Suprapubic skin (tissue), 4 donors: Measurements from ENCODE around the gene TNIK. TPM values are rescaled to one million over a fixed set of nuclear protein-coding genes. Genes with fewer than 3 reads are reported as not detected.

Experiments
- DNase-seq, 2 donors: peaks; one replicate each; pipeline ENCODE4 v3.0.0-alpha.2; 2019; ENCODE audit warnings: low spot score in 2 of 2
- H3K27ac ChIP-seq: fragments of 200-600 bp; sonication (generic); one replicate; pipeline ENCODE4 v1.5.1; 2019
- H3K27me3 ChIP-seq: fragments of 200-600 bp; sonication (generic); one replicate; pipeline ENCODE4 v1.5.1; 2019
- H3K36me3 ChIP-seq: fragments of 200-600 bp; sonication (generic); one replicate; pipeline ENCODE4 v1.5.1; 2019
- H3K4me1 ChIP-seq: fragments of 200-600 bp; sonication (generic); one replicate; pipeline ENCODE4 v1.5.1; 2019
- H3K4me3 ChIP-seq: fragments of 200-600 bp; sonication (generic); one replicate; pipeline ENCODE4 v1.5.1; 2019; ENCODE audit warnings: mild to moderate bottlenecking
- H3K9me3 ChIP-seq: fragments of 200-600 bp; sonication (generic); one replicate; pipeline ENCODE4 v1.5.1; 2019
- CTCF ChIP-seq, 2 donors: fragments of 200-600 bp in 1 of 2; fragments of 450-650 bp in 1 of 2; sonication (generic) in 1 of 2; IDR thresholded peaks; one replicate each; pipeline ENCODE4 v1.5.1; 2016 to 2019; ENCODE audit warnings: antibody characterized with exemption in 2 of 2, mild to moderate bottlenecking in 1 of 2, moderate library complexity in 1 of 2
- EP300 ChIP-seq: sonication (generic); formaldehyde crosslinking; IDR thresholded peaks from one replicate; pipeline ENCODE4 v1.6.1; 2017; ENCODE audit warnings: antibody characterized with exemption
- POLR2A ChIP-seq, 2 donors: fragments of 450-650 bp; IDR thresholded peaks; one replicate each; pipeline ENCODE4 v1.6.1; 2017; ENCODE audit warnings: antibody characterized with exemption in 2 of 2, mild to moderate bottlenecking in 2 of 2, moderate library complexity in 2 of 2
- POLR2AphosphoS5 ChIP-seq, 3 donors: sonication (generic); formaldehyde crosslinking; IDR thresholded peaks; one replicate each; pipeline ENCODE4 v1.6.1; 2017; ENCODE audit warnings: antibody characterized with exemption in 3 of 3
- WGBS: methylation state at CpG from one replicate; pipeline ENCODE4 v1.1.5; 2018; 5-methylcytosine and 5-hydroxymethylcytosine counted together
- total RNA-seq, 4 donors: library from RNA; depleted of rRNA; stranded (reverse); fragments of >200 nt; gene quantifications; one replicate each; pipeline ENCODE4 v1.1.0, GENCODE V29; 2016

The TNIK gene
- total RNA-seq, 4 donors from 2014 or later, result 2.0 to 4.3 (median 3.1) TPM

DNA sequence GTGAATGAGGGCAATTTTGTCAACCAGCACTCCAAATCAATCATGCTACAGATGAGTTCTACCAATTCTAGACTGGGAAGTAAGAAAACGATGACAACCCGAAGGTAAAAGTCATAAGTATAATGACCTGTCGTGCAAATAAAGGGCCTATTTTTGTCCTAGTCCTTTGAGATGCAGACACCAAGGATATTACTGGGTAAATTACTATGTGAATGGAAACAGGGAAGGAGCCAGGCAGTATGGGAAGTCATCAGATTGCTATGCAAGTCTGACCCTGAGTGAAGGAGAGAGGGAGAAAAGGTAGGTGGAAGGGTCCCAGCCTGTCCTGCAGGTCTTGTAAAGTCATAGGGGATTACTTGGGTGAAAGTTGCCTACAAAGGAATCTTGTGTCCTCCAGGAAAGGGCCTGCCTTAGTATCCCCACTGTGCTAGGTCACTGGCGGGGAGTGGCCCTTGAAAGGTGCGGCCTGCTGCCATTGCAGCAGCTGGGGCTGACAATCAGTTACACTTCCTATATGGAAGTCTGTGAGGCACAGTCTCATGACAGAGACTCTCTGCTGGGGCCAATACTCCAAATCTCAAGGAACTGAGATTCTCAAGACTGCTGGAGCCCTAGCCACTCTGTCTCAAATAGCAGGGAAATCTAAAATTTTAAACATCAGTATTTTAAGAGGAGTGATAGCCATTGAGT is 283.8 kb downstream of the TNIK start:
- WGBS, result 90% methylated on average over 5 of the region's 5 CpGs
- TF ChIP-seq EP300, result no peak
- no peak for TF ChIP-seq POLR2A (IDR thresholded peaks at IDR 0.05)
- TF ChIP-seq CTCF (IDR thresholded peaks at IDR 0.05), result no peak
- TF ChIP-seq POLR2AphosphoS5 (IDR thresholded peaks at IDR 0.05), result no peak
- no peak overlapping the region for H3K27ac ChIP-seq
- H3K9me3 ChIP-seq, result no peaks in the 10 kb centered on the region
- no peak overlapping the region for H3K4me3 ChIP-seq
- no peaks in the 10 kb centered on the region for H3K27me3 ChIP-seq
- no peaks in the 10 kb centered on the region for H3K4me1 ChIP-seq
- H3K36me3 ChIP-seq, result no peaks in the 10 kb centered on the region
- DNase-seq, result no peak

- no peak overlapping the region for H3K4me3 ChIP-seq
Observed at GRCh38 chr3:171175741-171176234, 284.4 kb downstream of the TNIK start.

GRCh38 chr3:171173736-171174135 is 286.5 kb downstream of the TNIK start:
- no peaks in the 10 kb centered on the region for H3K4me1 ChIP-seq
- TF ChIP-seq POLR2A (IDR thresholded peaks at IDR 0.05) (no peak), EP300 (no peak), POLR2AphosphoS5 (IDR thresholded peaks at IDR 0.05) (no peak), CTCF (IDR thresholded peaks at IDR 0.05) (no peak)
- H3K27me3 ChIP-seq, result no peaks in the 10 kb centered on the region
- H3K4me3 ChIP-seq, result no peak overlapping the region
- H3K9me3 ChIP-seq, result no peaks in the 10 kb centered on the region
- H3K27ac ChIP-seq, result no peak overlapping the region
- no peaks in the 10 kb centered on the region for H3K36me3 ChIP-seq
- peak in 1 of 2 donors; percentile 71 for DNase-seq
- 88% methylated on average over 6 of the region's 6 CpGs for WGBS

More at GRCh38 chr3:171175741-171176234, 284.4 kb downstream of the TNIK start:
- Histone ChIP-seq H3K27ac (no peak overlapping the region), H3K27me3 (no peaks in the 10 kb centered on the region), H3K4me1 (no peaks in the 10 kb centered on the region), H3K36me3 (no peaks in the 10 kb centered on the region), H3K9me3 (no peaks in the 10 kb centered on the region)
- 61% methylated on average over 7 of the region's 7 CpGs for WGBS
- DNase-seq, result no peak
- no peak for TF ChIP-seq POLR2A (IDR thresholded peaks at IDR 0.05)
- no peak for TF ChIP-seq EP300
- no peak for TF ChIP-seq CTCF (IDR thresholded peaks at IDR 0.05)
- TF ChIP-seq POLR2AphosphoS5 (IDR thresholded peaks at IDR 0.05), result no peak

GRCh38 chr3:171172070-171172469 is 288.1 kb downstream of the TNIK start:
- Histone ChIP-seq H3K27me3 (no peaks in the 10 kb centered on the region), H3K36me3 (no peaks in the 10 kb centered on the region), H3K27ac (no peak overlapping the region), H3K4me1 (no peaks in the 10 kb centered on the region), H3K4me3 (no peak overlapping the region), H3K9me3 (no peaks in the 10 kb centered on the region)
- TF ChIP-seq POLR2A (IDR thresholded peaks at IDR 0.05), result no peak
- no peak for TF ChIP-seq EP300
- no peak for TF ChIP-seq POLR2AphosphoS5 (IDR thresholded peaks at IDR 0.05)
- TF ChIP-seq CTCF (IDR thresholded peaks at IDR 0.05), result no peak
- no peak for DNase-seq
- WGBS, result 88% methylated on average over 4 of the region's 4 CpGs

- TF ChIP-seq CTCF (IDR thresholded peaks at IDR 0.05) (no peak), POLR2AphosphoS5 (IDR thresholded peaks at IDR 0.05) (no peak), POLR2A (IDR thresholded peaks at IDR 0.05) (no peak), EP300 (no peak)
- DNase-seq, result no peak
- Histone ChIP-seq H3K27me3 (no peaks in the 10 kb centered on the region), H3K27ac (no peak overlapping the region), H3K9me3 (no peaks in the 10 kb centered on the region), H3K36me3 (no peaks in the 10 kb centered on the region), H3K4me3 (no peak overlapping the region), H3K4me1 (no peaks in the 10 kb centered on the region)
- 95% methylated on average over 1 of the region's 1 CpG for WGBS
Observed at GRCh38 chr3:171169866-171170265, 290.3 kb downstream of the TNIK start.
